KMS-11 (cell line): ENCODE results near the gene MKRN3.

Experiments
- H2AFZ ChIP-seq: fragments of 200-600 bp; sonication (generic); 2 replicates; pipeline ENCODE4 v1.6.1; 2016; ENCODE audit warnings: antibody characterized with exemption, mixed run types, low read depth
- H3K27ac ChIP-seq: fragments of 200-600 bp; sonication (generic); 2 replicates; pipeline ENCODE4 v1.6.1; 2016; ENCODE audit warnings: mild to moderate bottlenecking, mixed run types
- H3K27me3 ChIP-seq: fragments of 200-600 bp; sonication (generic); 2 replicates; pipeline ENCODE4 v1.6.1; 2017; ENCODE audit warnings: mild to moderate bottlenecking, low read depth, mixed run types, moderate library complexity; ENCODE audit not compliant: insufficient read depth
- H3K36me3 ChIP-seq: fragments of 200-600 bp; sonication (generic); 2 replicates; pipeline ENCODE4 v1.6.1; 2017; ENCODE audit warnings: mild to moderate bottlenecking, mixed run types; ENCODE audit not compliant: insufficient read depth
- H3K4me1 ChIP-seq: fragments of 200-600 bp; sonication (generic); 2 replicates; pipeline ENCODE4 v1.6.1; 2016; ENCODE audit warnings: mild to moderate bottlenecking, low read depth, mixed run types; ENCODE audit not compliant: poor library complexity, severe bottlenecking
- H3K4me2 ChIP-seq: fragments of 200-600 bp; sonication (generic); 2 replicates; pipeline ENCODE4 v1.7.0; 2016; ENCODE audit warnings: mild to moderate bottlenecking, mixed run types
- H3K4me3 ChIP-seq: fragments of 200-600 bp; sonication (generic); IDR thresholded peaks from 2 replicates; pipeline ENCODE4 v1.6.1; 2017; ENCODE audit warnings: low read depth, low read length, mixed read lengths; ENCODE audit not compliant: insufficient read depth
- H3K79me2 ChIP-seq: fragments of 200-600 bp; sonication (generic); 2 replicates; pipeline ENCODE4 v1.6.1; 2016; ENCODE audit warnings: low read depth, mixed run types; ENCODE audit not compliant: insufficient read depth
- H3K9ac ChIP-seq: fragments of 200-600 bp; sonication (generic); 2 replicates; pipeline ENCODE4 v1.6.1; 2016; ENCODE audit warnings: mild to moderate bottlenecking, mixed run types
- H4K20me1 ChIP-seq: fragments of 200-600 bp; sonication (generic); 2 replicates; pipeline ENCODE4 v1.6.1; 2016; ENCODE audit warnings: mild to moderate bottlenecking, mixed run types; ENCODE audit not compliant: insufficient read depth
- CTCF ChIP-seq: fragments of 200-600 bp; sonication (generic); conservative IDR thresholded peaks from 2 replicates; pipeline ENCODE4 v1.6.1; 2017; ENCODE audit warnings: low read depth, mild to moderate bottlenecking, antibody characterized with exemption, low read length, moderate library complexity, mixed read lengths

MKRN3 gene

GRCh38 chr15:23529891-23530290 is 35.6 kb upstream of the MKRN3 start:
- Histone ChIP-seq H3K4me3 (no peak overlapping the region), H3K4me2 (no peak overlapping the region), H3K27me3 (no peaks in the 10 kb centered on the region), H4K20me1 (no peaks in the 10 kb centered on the region), H2AFZ (no peak overlapping the region), H3K4me1 (no peaks in the 10 kb centered on the region), H3K79me2 (no peaks in the 10 kb centered on the region), H3K9ac (no peak overlapping the region), H3K36me3 (no peaks in the 10 kb centered on the region), H3K27ac (no peak overlapping the region)
- TF ChIP-seq CTCF = no peak

- Histone ChIP-seq H3K79me2 (no peaks in the 10 kb centered on the region), H3K9ac (no peak overlapping the region), H3K4me2 (no peak overlapping the region), H3K27ac (no peak overlapping the region), H3K4me1 (no peaks in the 10 kb centered on the region), H2AFZ (no peak overlapping the region), H3K4me3 (no peak overlapping the region), H4K20me1 (no peaks in the 10 kb centered on the region), H3K27me3 (no peaks in the 10 kb centered on the region), H3K36me3 (no peaks in the 10 kb centered on the region)
- no peak for TF ChIP-seq CTCF
Measured at GRCh38 chr15:23532024-23532423, 33.5 kb upstream of the MKRN3 start.

- Histone ChIP-seq H4K20me1 (no peaks in the 10 kb centered on the region), H3K27ac (no peak overlapping the region), H3K4me1 (no peaks in the 10 kb centered on the region), H2AFZ (no peak overlapping the region), H3K36me3 (no peaks in the 10 kb centered on the region), H3K27me3 (no peaks in the 10 kb centered on the region), H3K4me2 (no peak overlapping the region), H3K9ac (no peak overlapping the region), H3K4me3 (no peak overlapping the region), H3K79me2 (no peaks in the 10 kb centered on the region)
- no peak for TF ChIP-seq CTCF
Measured at GRCh38 chr15:23536659-23537058, 28.8 kb upstream of the MKRN3 start.

- Histone ChIP-seq H3K4me2 (no peak overlapping the region), H3K9ac (no peak overlapping the region), H3K79me2 (no peaks in the 10 kb centered on the region), H3K36me3 (no peaks in the 10 kb centered on the region), H4K20me1 (no peaks in the 10 kb centered on the region), H2AFZ (no peak overlapping the region), H3K27me3 (no peaks in the 10 kb centered on the region), H3K27ac (no peak overlapping the region), H3K4me1 (no peaks in the 10 kb centered on the region), H3K4me3 (no peak overlapping the region)
- TF ChIP-seq CTCF = no peak
Measured at GRCh38 chr15:23538648-23539047, 26.8 kb upstream of the MKRN3 start.

GRCh38 chr15:23539892-23540291 is 25.6 kb upstream of the MKRN3 start:
- Histone ChIP-seq H3K27ac (no peak overlapping the region), H3K4me3 (no peak overlapping the region), H2AFZ (no peak overlapping the region), H3K27me3 (no peaks in the 10 kb centered on the region), H3K79me2 (no peaks in the 10 kb centered on the region), H3K4me2 (no peak overlapping the region), H3K36me3 (no peaks in the 10 kb centered on the region), H4K20me1 (no peaks in the 10 kb centered on the region), H3K9ac (no peak overlapping the region), H3K4me1 (no peaks in the 10 kb centered on the region)
- no peak for TF ChIP-seq CTCF
